ENCODE measurements around the gene SPOCK1.
"Not testable (repeated sequence)": the region's sequence is repeated elsewhere in the genome, so short reads cannot be mapped to it uniquely, and the experiment has no call there.

Gene SPOCK1

DNA sequence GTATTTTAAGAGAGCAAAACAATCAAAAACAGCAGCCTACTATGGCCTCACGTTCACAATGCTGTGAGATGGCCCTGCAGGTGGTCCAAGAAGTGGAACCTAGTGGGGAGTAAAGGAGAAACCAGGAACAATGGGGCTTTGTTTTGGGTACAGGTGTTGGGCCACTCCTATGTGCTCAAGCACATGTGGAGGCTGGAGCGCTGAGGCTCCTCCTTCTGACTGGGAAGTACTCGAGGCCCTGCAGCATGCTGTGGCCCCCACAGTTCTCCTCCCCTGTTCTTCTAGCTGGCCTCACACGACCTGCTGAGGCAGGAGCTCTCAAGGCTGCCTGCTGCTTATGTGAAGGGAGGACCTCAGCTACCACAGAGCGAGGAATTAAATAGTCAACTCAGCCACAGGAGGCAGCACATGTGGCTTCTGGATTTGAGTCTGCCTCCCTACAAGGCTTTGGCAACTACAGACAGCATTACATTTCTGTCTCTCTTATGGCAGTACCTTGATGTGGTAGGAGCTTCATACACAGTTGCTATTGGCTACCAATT is 482.3 kb downstream of the SPOCK1 start:
- no peak for DNase-seq (ENCODE audit: low spot score)

DNA sequence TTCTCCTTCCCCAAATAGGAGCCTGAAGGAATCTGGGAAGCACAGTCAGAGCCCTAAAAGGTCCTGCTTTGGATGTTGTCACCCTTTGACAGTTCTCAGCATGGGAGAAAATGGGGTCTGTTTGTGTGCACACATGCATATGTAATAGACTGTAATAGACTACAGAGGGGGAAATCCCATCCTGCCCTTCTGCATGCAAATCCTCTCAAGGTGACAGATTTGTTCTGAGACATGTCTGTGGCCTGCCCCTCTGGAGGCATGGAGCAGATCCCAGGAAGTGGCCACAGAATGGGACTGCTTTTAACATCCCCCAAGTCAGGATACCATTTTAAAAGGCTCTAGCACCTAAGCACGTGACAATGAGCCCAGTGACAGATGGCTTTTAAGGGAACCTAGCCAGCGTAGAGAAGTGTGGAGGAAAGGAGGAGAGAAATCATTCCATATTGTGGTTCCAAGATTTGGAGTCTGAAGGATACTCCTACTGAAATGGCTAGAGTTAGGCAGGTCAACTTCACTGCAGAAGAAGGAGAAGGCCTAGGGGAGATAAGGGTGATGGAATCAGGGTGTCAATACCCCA is 483.5 kb downstream of the SPOCK1 start:
- DNase-seq (ENCODE audit: low spot score) = no peak

DNA sequence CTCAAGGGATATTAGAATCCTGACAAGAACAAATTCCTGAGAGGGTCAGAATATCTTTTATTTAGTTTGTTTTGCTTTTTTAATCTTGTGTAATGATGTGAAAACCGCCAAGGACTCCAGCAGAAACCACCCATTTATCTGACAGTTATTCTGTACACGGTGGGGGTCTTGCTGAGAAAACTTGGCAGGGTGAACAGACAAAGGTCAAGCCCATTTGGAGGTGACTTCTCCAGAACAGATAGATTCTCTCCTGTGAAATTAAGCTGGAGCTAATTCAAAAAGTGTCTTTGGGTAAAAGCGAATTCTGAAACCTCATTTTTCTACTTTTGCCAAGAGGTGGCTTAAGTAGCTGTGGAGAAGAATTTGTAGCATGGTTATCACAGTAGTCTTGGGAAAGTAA is 484.4 kb downstream of the SPOCK1 start:
- no peak for DNase-seq (ENCODE audit: low spot score)

DNA sequence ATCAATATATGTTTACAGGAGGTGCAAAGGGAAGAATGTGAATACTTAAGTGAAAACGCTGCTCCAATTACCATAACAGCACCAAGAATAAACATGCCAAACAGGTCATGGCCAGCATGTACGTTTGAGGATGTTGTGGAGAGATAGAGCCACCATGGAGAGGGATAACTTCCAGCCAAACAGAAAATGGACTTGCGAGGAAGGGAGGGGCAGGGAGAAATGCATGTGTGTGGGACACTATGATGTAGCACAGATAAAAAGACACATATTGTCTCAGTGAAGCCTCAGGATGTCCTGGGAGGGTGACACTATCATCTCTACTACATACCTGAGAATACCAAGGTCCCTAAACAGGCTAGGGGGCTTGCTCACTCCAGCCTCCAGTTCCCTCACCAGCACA is 488.9 kb downstream of the SPOCK1 start:
- DNase-seq (ENCODE audit: low spot score) = no peak

DNA sequence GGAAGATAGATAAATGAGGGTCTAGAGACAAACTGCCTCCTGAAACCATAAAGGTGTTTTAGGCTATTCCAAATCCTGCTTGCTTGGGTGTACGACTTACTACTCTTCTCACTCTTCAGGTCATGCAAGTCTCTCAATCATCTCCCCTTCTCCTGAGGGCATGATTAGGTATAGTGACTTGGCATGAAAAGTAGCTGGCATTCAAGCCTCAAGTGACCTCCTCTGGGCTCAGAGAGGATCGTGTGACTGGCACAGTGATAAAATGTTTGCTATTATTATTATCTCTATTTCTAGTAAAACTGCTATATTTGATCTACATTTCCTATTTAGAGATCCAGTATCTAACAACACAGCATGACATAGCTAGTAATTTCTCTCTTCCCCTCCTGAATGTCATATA is 494.8 kb downstream of the SPOCK1 start:
- DNase-seq (ENCODE audit: low spot score) = no peak

DNA sequence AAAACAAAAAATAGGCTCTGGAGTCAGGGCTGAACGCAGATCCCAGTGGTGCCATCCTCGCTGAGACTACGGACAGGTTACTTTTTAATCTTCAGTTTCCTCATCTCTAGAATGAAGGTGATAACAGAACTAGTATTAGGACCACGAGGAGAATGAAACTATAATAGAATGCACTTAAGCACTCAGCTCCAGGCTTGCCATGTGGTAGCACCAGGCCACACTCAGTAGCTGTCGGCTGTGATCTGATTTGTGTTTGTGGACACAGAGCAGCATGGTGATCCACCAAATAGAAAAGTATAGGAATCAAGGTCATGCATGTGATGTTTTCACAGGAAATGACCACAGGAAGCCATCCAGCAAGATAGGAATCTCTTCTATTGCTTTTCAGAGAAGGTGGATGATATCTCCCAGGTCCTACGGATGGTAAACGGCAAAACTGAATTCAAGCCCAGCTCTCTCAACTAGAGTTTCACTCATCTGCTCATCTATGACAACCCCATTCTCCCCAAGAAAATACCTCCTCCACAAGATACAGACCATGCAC is 498.0 kb downstream of the SPOCK1 start:
- DNase-seq (ENCODE audit: low spot score) = no peak

DNA sequence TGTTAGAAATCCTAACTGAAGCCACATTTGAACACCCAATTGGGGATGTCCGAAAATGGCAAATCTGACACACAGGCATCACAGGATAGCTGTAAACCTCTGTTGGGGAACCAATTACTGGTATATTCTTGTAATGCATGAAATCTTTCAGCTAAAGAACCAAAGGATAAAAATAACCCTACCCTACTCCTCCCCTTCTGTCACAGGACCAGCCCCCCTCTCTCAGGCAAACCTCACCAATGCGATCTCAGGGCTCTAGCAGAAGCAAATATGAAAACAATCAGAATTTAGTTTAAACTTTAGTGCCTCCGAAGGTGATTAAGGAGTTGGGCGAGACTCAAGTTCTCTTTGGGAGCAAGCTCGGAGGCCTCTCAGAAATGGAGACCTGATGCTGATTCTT is 499.3 kb downstream of the SPOCK1 start:
- no peak for DNase-seq (ENCODE audit: low spot score)

DNA sequence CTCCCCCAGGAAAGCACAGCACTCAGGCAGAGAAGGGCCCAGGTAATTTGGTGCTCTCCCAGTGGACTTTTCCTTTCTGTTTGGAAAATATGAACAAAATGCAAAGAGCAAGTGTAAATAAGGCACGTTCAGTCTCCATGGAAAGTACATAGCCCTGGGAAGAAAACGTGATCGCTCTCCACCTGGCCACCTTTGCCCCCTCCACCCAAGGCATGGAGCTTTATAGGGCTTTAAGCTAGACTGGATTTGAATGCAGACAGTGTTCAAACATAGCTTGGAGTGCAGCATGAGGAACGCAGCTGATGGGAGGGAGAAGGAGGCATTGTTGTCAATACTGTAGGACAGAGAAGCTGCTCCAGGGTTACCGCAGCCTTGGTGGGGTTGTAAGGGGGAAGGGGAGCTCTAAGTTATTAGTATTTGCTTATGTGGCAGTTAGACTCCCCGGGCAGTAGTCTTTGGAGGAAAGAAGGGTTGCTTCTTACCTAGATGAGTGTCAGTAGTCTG is 500.2 kb downstream of the SPOCK1 start:
- no peak for DNase-seq (ENCODE audit: low spot score)

DNA sequence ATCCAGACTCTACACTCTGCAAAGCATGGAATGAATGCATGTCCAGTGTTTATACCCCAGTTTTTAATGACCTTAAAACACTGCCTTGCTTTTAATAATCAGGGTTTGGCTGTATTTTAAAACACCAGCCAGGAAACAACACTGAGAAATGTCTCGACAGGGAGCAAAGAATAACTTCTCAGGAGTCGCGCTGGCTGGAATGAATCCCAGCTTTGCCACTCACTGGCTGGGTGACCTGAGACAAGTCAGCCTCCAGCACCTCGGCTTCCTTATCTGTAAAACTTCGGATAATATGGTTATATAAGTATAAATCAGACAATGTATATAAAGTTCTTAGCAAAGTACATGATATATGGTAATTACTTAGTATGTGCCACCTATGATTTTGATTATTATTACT is 505.0 kb downstream of the SPOCK1 start:
- no peak for DNase-seq (ENCODE audit: low spot score)

DNA sequence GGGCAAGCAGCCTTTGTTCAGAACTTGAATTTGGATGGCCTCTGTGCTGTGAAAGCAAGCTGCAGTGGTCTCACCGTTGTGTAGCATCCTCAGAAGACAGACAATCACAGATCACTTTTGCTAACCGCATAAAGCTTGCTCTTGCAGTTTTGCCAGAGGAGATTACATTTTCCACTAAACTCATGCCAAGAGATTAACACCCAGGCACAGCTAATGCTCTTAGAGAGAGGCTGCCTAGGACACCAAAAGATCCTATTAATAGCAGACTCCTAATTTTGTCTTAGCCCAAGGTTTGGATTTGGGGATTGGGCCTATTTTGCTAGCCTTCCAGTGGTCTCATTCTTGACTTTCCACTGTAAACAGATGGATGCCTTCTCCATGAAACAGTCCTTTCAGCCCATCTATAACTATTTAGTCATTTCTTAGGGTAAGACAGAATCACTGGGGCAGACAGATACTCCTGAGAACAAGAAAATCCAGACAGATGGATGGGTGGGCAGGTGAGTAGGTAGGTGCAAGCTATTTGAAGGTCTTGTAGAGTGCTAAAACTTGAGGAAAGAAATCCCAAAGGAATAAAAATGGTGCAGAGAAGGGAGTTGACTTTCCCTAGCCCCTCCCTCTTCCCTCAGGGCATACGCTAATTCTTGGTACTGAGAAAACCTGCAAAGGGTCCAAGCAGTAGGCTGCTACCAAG is 506.2 kb downstream of the SPOCK1 start:
- no peak for DNase-seq (ENCODE audit: low spot score)

DNA sequence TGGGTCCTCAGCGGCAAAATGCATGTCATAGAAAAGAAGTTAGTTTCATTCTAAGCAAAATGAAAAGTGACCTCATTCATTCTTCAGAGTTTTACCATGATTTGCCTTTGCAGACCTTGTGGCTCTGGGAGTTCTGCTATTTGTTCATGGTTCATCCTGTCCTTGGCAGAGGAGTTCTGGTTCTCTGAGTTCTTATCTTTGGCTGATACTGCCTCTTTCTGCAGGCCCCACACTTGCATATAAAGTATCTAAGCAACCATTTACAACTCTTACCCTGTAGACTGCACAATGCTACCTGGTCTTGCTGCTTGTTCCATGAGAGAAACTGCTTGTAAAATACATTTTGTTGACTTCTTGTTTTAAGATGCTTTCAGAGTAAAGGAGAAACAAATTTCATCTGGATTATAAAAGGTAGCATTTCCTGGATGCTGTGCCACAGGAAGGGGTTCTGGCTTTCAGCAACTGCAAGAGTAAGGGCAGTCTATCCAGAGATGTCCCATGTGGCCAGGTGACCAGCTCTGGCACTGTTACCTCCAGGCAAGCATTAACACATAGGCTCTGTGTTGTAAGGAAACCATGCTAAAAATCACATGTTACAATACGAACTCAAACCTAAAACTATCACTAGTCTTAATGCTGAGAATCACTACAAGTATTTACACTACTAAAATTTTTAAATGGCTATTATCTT is 513.2 kb downstream of the SPOCK1 start:
- no peak for DNase-seq (ENCODE audit: low spot score)

DNA sequence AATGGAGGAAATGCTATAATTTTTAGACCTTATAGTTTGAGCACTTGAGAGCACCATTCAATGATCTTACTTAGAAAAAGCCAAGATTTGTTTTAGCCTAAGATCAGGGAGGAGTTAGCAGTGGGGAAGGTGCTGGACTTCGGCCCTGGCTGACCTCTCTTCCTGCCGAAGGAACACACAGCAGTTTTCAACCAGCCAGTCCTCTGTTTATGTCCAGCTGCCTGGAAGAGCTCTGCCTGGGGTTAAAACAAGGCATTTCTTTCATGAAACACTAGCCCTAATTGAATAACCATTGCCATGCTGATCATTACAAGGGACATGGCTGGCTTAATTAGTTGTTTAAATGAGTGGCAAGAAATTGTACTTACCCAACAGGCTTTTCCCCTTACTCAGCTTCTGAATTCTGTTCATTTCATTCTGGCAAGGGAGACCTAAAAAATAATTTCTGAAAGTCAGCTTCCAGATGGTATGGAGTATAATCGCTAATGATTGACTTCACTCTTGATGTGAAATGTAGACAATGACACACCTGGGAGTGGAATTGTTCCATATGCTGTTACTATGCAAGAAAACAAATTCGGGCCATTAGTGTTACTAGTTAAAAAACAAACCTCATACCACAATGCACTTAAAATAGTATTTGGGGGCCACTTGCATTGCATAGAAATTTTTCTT is 514.2 kb downstream of the SPOCK1 start:
- DNase-seq (ENCODE audit: low spot score) = no peak

DNA sequence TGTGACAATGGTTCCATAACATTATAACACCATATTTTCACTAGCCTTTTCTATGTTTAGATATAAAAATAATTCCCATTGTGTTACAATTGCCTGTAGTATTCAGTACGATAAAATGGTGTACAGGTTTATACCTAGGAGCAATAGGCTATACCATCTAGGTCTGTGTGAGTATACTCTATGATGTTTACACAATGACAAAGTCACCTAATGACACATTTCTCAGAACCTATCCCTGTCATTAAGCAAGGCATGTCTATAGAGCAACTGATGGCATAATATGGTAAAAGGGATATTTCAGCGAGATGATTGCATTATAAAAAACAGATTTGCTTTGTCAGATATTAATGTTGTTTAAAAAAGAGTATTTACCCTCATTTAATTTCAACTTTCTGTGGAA is 517.2 kb downstream of the SPOCK1 start:
- DNase-seq (ENCODE audit: low spot score) = no peak

DNA sequence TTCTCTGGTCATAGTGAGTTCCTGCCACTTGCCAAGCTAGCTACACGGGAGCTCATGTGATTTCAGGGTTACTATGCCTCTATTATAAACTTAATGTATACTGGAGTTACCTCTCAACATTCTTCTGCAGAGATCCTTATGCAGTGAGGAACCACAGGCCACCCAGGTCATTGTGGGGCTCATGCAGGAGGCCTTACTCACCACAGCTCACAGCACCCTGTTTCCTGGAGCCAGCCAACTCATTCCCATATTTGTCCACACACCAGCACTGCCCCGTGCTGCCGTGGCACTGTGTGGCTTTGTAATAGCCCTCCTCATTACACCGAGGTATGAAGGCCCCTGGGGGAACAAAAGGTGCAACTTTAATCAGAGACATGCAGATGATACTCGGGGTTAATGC is 520.0 kb downstream of the SPOCK1 start:
- DNase-seq (ENCODE audit: low spot score) = no peak

DNA sequence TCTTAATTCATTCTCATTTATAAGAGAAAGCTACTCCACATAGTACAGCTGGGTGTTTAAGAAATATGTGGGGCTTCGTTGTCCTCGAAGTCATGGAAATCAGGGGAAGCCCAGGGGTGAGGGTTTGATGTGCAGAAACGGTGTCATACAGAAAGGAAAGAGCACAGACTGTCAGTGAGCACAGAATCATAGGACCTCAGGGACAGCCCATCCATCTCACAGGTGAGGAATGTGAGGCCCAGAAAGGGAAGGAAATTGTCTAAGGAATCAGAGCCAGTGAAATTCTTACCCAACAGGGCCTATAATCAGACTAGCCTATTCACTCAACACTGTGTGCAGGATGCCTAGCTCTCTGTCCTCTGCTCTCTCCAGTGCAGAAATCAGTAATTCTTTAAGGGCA is 535.6 kb downstream of the SPOCK1 start:
- DNase-seq (ENCODE audit: low spot score) = no peak

DNA sequence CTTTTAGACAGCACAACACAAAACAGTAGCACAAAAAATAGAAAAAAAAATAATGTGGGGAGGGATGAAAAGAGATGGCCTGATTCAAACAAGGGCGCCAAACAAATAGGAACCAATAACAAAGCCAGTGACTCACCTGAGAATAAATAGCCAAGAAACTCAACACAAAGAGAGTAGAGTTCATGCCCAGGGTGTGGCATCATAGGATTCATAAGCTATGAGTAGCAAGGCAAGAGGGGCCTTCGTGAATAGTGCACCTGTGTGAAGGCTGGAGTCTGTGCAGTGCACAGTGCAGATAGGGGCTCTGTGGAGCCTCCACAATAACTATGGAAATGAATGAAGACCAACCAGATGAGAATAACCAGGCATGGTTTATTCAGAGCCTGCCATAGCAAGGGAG is 541.7 kb downstream of the SPOCK1 start:
- DNase-seq (ENCODE audit: low spot score) = no peak

DNA sequence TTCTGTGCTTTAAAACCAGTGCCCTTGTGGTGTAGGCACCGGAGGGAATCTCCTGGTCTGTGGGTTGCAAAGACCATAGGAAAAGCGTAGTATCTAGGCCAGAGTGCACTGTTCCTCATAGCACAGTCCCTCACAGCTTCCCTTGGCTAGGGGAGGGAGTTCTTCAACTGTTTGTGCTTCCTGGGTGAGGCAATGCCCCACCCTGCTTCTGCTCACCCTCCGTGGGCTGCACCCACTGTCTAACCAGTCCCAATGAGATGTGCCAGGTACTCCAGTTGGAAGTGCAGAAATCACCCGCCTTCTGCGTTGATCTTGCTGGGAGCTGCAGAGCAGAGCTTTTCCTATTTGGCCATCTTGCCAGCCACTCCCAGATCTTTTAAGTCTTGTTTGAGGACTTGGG is 545.0 kb downstream of the SPOCK1 start:
- not testable (repeated sequence) for DNase-seq (ENCODE audit: low spot score)

DNA sequence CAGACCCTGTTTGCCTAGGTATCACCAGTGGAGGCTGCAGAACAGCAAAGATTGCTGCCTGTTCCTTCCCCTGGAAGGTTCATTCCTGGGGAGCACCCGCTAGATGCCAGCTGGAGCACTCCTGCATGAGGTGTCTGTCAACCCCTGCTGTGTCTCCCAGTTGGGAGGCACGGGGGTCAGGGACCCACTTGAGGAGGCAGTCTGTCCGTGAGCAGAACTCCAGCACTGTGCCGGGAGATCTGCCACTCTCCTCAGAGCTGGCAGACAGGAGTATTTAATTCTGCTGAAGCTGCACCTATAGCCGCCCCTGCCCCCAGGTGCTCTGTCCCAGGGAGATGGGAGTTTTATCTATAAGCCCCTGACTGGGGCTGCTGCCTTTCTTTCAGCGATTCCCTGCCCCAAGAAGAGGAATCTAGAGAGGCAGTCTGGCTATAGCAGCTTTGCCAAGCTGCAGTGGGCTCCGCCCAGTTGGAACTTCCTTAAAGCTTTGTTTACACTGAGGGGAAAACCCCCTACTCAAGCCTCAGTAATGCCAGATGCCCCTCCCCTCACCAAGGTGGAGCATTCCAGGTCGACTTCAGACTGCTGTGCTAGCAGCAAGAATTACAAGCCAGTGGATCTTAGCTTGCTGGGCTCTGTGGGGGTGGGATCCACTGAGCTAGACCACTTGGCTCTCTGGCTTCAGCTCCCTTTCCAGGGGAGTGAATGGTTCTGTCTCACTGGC is 545.6 kb downstream of the SPOCK1 start:
- not testable (repeated sequence) for DNase-seq (ENCODE audit: low spot score)

DNA sequence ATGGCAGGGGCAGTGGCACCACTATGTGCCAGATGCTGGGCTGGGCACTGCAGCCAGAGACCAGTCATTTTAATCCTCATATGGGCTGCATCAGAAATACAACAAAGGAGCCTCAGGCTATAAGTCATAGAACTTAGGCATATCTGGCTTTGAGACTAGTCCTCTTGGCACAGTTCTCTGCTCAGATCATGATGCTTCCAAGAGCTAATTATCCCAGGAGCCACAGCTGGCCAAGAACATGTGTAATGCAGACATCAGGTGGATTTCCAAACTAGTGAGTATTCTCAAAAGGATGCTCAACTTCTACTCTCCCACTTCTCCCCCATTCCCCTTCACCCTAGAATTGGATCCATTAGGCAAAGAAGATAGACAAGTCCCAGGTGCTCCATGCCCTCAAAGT is 571.6 kb downstream of the SPOCK1 start:
- DNase-seq (ENCODE audit: low spot score) = no peak

DNA sequence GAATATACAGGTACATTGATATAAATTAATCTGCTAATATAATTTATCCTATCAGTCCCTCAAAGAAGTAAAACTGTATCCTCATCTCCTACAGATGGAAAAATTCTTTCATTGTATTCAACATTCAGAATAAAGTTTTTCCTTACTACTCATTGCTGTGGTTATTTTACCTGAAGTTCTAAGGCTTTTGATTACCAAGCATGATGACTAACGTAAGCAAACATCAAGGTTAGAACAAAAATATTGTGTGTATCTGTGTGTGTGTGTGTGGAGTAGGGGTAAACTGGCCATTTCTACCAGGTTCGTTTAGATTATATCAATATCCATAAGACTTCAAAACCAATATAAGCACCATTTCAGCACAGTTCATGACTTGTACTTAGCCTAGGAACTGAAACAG is 573.1 kb downstream of the SPOCK1 start:
- DNase-seq (ENCODE audit: low spot score) = no peak
